Stromal cell of bone marrow (primary cell): ENCODE measurements around the gene ROR1.

Source experiments
- DNase-seq: peaks from one replicate; pipeline ENCODE4 v3.0.0-alpha.2; 2012; ENCODE audit warnings: low read depth

ROR1 gene

GRCh38 chr1:63936801-63937200 lies 163.0 kb downstream of the ROR1 start:
- no peak for DNase-seq

GRCh38 chr1:63937461-63938022 lies 163.7 kb downstream of the ROR1 start:
- DNase-seq, result no peak

- DNase-seq, result no peak
Observed at GRCh38 chr1:63940440-63940839, 166.6 kb downstream of the ROR1 start.

GRCh38 chr1:63943393-63943792 lies 169.6 kb downstream of the ROR1 start:
- no peak for DNase-seq

GRCh38 chr1:63945943-63946342 lies 172.1 kb downstream of the ROR1 start:
- DNase-seq, result no peak

GRCh38 chr1:63946866-63947491 lies 173.2 kb downstream of the ROR1 start:
- no peak for DNase-seq

GRCh38 chr1:63947904-63948303 lies 174.1 kb downstream of the ROR1 start:
- no peak for DNase-seq

- DNase-seq, result peak; percentile 58
Observed at GRCh38 chr1:63950023-63950422, 176.2 kb downstream of the ROR1 start.

GRCh38 chr1:63951059-63951946 lies 177.5 kb downstream of the ROR1 start:
- no peak for DNase-seq

GRCh38 chr1:63954187-63954586 lies 180.4 kb downstream of the ROR1 start:
- DNase-seq, result no peak

GRCh38 chr1:63955370-63956145 lies 181.7 kb downstream of the ROR1 start:
- DNase-seq, result no peak

- no peak for DNase-seq
Observed at GRCh38 chr1:63958556-63958955, 184.7 kb downstream of the ROR1 start.

- no peak for DNase-seq
Observed at GRCh38 chr1:63960326-63960725, 186.5 kb downstream of the ROR1 start.

GRCh38 chr1:63966016-63966415 lies 192.2 kb downstream of the ROR1 start:
- DNase-seq, result no peak

GRCh38 chr1:63967901-63968300 lies 194.1 kb downstream of the ROR1 start:
- DNase-seq, result no peak

GRCh38 chr1:63968663-63969440 lies 195.0 kb downstream of the ROR1 start:
- DNase-seq, result no peak

- DNase-seq, result no peak
Observed at GRCh38 chr1:63969441-63969901, 195.7 kb downstream of the ROR1 start.

- no peak for DNase-seq
Observed at GRCh38 chr1:63971557-63971956, 197.7 kb downstream of the ROR1 start.

GRCh38 chr1:63973005-63973419 lies 199.2 kb downstream of the ROR1 start:
- no peak for DNase-seq

- DNase-seq, result no peak
Observed at GRCh38 chr1:63974966-63975365, 201.1 kb downstream of the ROR1 start.

- no peak for DNase-seq
Observed at GRCh38 chr1:63975481-63975880, 201.7 kb downstream of the ROR1 start.
